IMR-90 (cell line): ENCODE measurements around the gene TARBP2. TPM values are rescaled to one million over a fixed set of nuclear protein-coding genes. Genes with fewer than 3 reads are reported as not detected.

Experiments
- ATAC-seq: fragments of 200-7000 bp; cut with Tn5 transposase; 2 replicates; pipeline ENCODE4 v1.9.1; 2020; ENCODE audit warnings: low read depth, mild to moderate bottlenecking, moderate library complexity
- BruUV-seq: library from RNA; stranded (reverse); fragments of 400-500 nt; replicated peaks from 2 replicates; lab custom pipeline; 2021; lab: Mats Ljungman, UMichigan
- CTCF ChIA-PET: fragments of 300-600 bp; formaldehyde crosslinking; extraction: SDS; loops from one replicate; lab custom pipeline; 2021; ENCODE audit warnings: antibody characterized with exemption; lab: Yijun Ruan, JAX
- POLR2A ChIA-PET: fragments of 300-600 bp; sonication (Branson Sonifier 250); formaldehyde crosslinking; loops from one replicate; lab custom pipeline; 2022; ENCODE audit warnings: antibody characterized with exemption; ENCODE audit not compliant: unreplicated experiment; lab: Charles Lee
- DNase-seq: peaks from one replicate; pipeline ENCODE4 v3.0.0; 2013
- H2AFZ ChIP-seq: replicated peaks from 2 replicates; pipeline ENCODE3; 2013; ENCODE audit warnings: low read length, mild to moderate bottlenecking; ENCODE audit not compliant: poor library complexity
- H2AK5ac ChIP-seq: 2 replicates; pipeline ENCODE4 v1.6.1; 2013; ENCODE audit warnings: low read depth, low read length, inconsistent platforms
- H2AK9ac ChIP-seq: replicated peaks from 2 replicates; pipeline ENCODE3; 2013; ENCODE audit warnings: mild to moderate bottlenecking, low read depth, low read length, moderate library complexity; ENCODE audit not compliant: poor library complexity
- H2BK120ac ChIP-seq: 2 replicates; pipeline ENCODE4 v1.6.1; 2013; ENCODE audit warnings: low read depth, low read length, inconsistent platforms
- H2BK15ac ChIP-seq: 3 replicates; pipeline ENCODE4 v1.6.1; 2013; ENCODE audit warnings: low read depth, low read length, inconsistent platforms
- H2BK20ac ChIP-seq: 2 replicates; pipeline ENCODE4 v1.6.1; 2013; ENCODE audit warnings: low read depth, mild to moderate bottlenecking, inconsistent platforms, low read length, moderate library complexity
- H2BK5ac ChIP-seq: 2 replicates; pipeline ENCODE4 v1.6.1; 2013; ENCODE audit warnings: mild to moderate bottlenecking, low read depth, low read length, inconsistent platforms; ENCODE audit not compliant: poor library complexity, severe bottlenecking
- H3K14ac ChIP-seq: replicated peaks from 2 replicates; pipeline ENCODE4 v1.6.1; 2013; ENCODE audit warnings: low read depth, low read length, inconsistent platforms
- H3K18ac ChIP-seq: 2 replicates; pipeline ENCODE4 v1.6.1; 2013; ENCODE audit warnings: low read depth, low read length, control low read depth
- H3K23ac ChIP-seq: 2 replicates; pipeline ENCODE4 v1.6.1; 2013; ENCODE audit warnings: low read depth, low read length, inconsistent platforms
- H3K27ac ChIP-seq: 2 replicates; pipeline ENCODE4 v1.5.1; 2013; ENCODE audit warnings: mild to moderate bottlenecking, control low read depth, low read length; ENCODE audit not compliant: insufficient read depth
- H3K27me3 ChIP-seq: 2 replicates; pipeline ENCODE4 v1.6.1; 2013; ENCODE audit warnings: low read length; ENCODE audit not compliant: control insufficient read depth, insufficient read depth
- H3K36me3 ChIP-seq: 2 replicates; pipeline ENCODE4 v1.6.1; 2013; ENCODE audit warnings: low read length, mixed read lengths; ENCODE audit not compliant: control insufficient read depth, insufficient read depth
- H3K4ac ChIP-seq: 2 replicates; pipeline ENCODE4 v1.6.1; 2013; ENCODE audit warnings: low read depth, low read length, inconsistent platforms
- H3K4me1 ChIP-seq: 2 replicates; pipeline ENCODE4 v1.6.1; 2013; ENCODE audit warnings: low read length, mixed read lengths; ENCODE audit not compliant: control insufficient read depth, insufficient read depth
- H3K4me2 ChIP-seq: 2 replicates; pipeline ENCODE4 v1.6.1; 2013; ENCODE audit warnings: low read depth, mild to moderate bottlenecking, control low read depth, low read length, moderate library complexity
- H3K4me3 ChIP-seq: 2 replicates; pipeline ENCODE4 v1.5.1; 2013; ENCODE audit warnings: low read depth, mild to moderate bottlenecking, control low read depth, low read length, moderate library complexity; ENCODE audit not compliant: insufficient read depth
- H3K56ac ChIP-seq: 2 replicates; pipeline ENCODE4 v1.6.1; 2013; ENCODE audit warnings: low read length, inconsistent platforms; ENCODE audit not compliant: insufficient read depth; ENCODE audit errors: extremely low read depth
- H3K79me1 ChIP-seq, 2 experiments: 2 replicates each; pipeline ENCODE4 v1.6.1; 2013; ENCODE audit warnings: low read length in 2 of 2, inconsistent platforms in 1 of 2, low read depth in 1 of 2
- H3K9ac ChIP-seq: 2 replicates; pipeline ENCODE4 v1.6.1; 2013; ENCODE audit warnings: low read depth, low read length, control low read depth
- H3K9me1 ChIP-seq: 2 replicates; pipeline ENCODE4 v1.6.1; 2013; ENCODE audit warnings: low read length, inconsistent platforms; ENCODE audit not compliant: insufficient read depth
- H3K9me3 ChIP-seq: 2 replicates; pipeline ENCODE4 v1.6.1; 2013; ENCODE audit warnings: low read length; ENCODE audit not compliant: control insufficient read depth, insufficient read depth
- H4K20me1 ChIP-seq: 2 replicates; pipeline ENCODE4 v1.6.1; 2013; ENCODE audit warnings: low read length, inconsistent platforms; ENCODE audit not compliant: insufficient read depth
- H4K5ac ChIP-seq: 2 replicates; pipeline ENCODE4 v1.6.1; 2013; ENCODE audit warnings: mild to moderate bottlenecking, low read depth, low read length, control low read depth
- H4K8ac ChIP-seq, 2 experiments: 2 replicates each; pipeline ENCODE4 v1.6.1; 2013; ENCODE audit warnings: low read depth in 2 of 2, low read length in 2 of 2, control low read depth in 1 of 2, inconsistent platforms in 1 of 2
- H4K91ac ChIP-seq: 2 replicates; pipeline ENCODE4 v1.6.1; 2013; ENCODE audit warnings: low read depth, low read length, inconsistent platforms; ENCODE audit not compliant: insufficient read depth
- MXI1 ChIP-seq: IDR thresholded peaks from 2 replicates; pipeline ENCODE4 v1.6.1; 2012; ENCODE audit warnings: low read depth, mild to moderate bottlenecking, low read length, moderate library complexity, borderline replicate concordance
- POLR2A ChIP-seq: IDR thresholded peaks from 2 replicates; pipeline ENCODE4 v1.6.1; 2012; ENCODE audit warnings: mild to moderate bottlenecking, low read depth, low read length
- RAD21 ChIP-seq: IDR thresholded peaks from 2 replicates; pipeline ENCODE4 v1.6.1; 2012; ENCODE audit warnings: low read length, improper control_type of control experiment
- WGBS, 2 experiments: methylation state at CpG; one replicate each; pipeline versions ENCODE4 v1.1.5 to v1.1.7; 2013; ENCODE audit warnings: missing lambda C conversion rate in 2 of 2; ENCODE audit not compliant: insufficient read length in 1 of 2; ENCODE audit errors: extremely low coverage in 2 of 2; 5-methylcytosine and 5-hydroxymethylcytosine counted together
- dilution Hi-C: fragments of 300-500 bp; cut with HindIII; formaldehyde crosslinking; loops from one replicate; pipeline ENCODE4 v1.14.3; 2018; ENCODE audit warnings: low sequenced_read_pairs; ENCODE audit not compliant: unreplicated experiment
- in situ Hi-C: fragments of 300-500 bp; cut with MboI; formaldehyde crosslinking; loops from 3 replicates; pipeline ENCODE4 v1.14.3; 2019; ENCODE audit warnings: low sequenced_read_pairs, inconsistent platforms, mixed read lengths
- intact Hi-C: fragments of 100-400 bp; cut with micrococcal nuclease; formaldehyde crosslinking; loops from 2 replicates; pipeline ENCODE4 v1.10.0; 2022
- polyA plus RNA-seq, 3 experiments: library from polyadenylated mRNA; depleted of rRNA; stranded (reverse); fragments of >200 nt; gene quantifications; 2 replicates each; pipeline ENCODE4 v1.2.3, GENCODE V29; 2012; ENCODE audit warnings: low replicate concordance in 1 of 3
- total RNA-seq: library from RNA; depleted of rRNA; stranded (reverse); fragments of >200 nt; gene quantifications from 2 replicates; pipeline ENCODE4 v1.2.3, GENCODE V29; 2012

Gene TARBP2
- total and polyA plus RNA-seq, 2 of the 4 experiments (the other 2 are of a cell fraction) = 27.4 to 46.1 TPM

DNA sequence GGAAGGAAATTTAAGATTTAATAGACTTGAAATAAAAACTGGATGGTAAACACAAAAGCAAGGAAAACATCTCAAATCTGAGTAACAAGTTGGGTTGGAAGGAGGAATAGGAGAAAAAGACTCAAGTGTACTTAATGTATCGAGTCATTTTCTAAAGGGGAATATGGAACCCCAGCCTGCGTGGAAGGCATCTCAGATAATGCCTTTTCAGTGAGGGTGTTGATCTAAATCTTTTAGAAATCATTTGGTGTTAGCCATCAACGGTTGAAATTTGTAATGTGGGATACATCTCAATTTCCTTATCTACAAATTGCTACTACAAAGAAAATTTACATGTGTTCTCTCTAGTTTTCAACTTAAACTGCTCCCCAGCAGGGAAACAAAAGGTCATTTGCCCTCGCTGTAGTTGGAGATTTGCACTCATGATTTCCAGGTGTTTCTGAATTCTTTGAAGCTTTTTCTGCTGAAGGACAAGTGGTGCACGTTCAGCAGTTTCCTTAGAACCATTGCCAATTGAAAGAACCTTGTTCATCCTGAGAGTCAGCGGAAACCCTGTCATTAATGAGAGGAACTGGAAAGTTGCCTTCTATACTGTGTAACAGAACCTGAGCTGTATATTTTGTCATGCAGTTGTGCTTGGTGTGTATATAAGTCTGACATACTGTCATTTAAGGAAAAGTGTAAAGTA lies 47.0 kb upstream of the TARBP2 start:
- Histone ChIP-seq H2BK5ac (no peak overlapping the region), H4K5ac (no peak overlapping the region), H3K4me2 (peak overlapping the region; percentile 98), H2BK120ac (no peak overlapping the region), H3K9me1 (no peaks in the 10 kb centered on the region), H3K9ac (no peak overlapping the region), H2BK20ac (no peak overlapping the region), H3K27ac (no peak overlapping the region), H3K4me1 (peaks cover 6% of the 10 kb centered on the region), H2BK15ac (no peak overlapping the region), H3K9me3 (no peaks in the 10 kb centered on the region), H4K8ac (no peak overlapping the region), H3K36me3 (peaks cover 36% of the 10 kb centered on the region), H2AK5ac (no peak overlapping the region), H3K4me3 (peak overlapping the region; percentile 6; the same call in 1 of the 2 replicates), H3K18ac (no peak overlapping the region), H3K27me3 (no peaks in the 10 kb centered on the region), H3K14ac (peak overlapping the region; percentile 25; the same call in 1 of the 2 replicates), H3K56ac (no peak overlapping the region), H2AK9ac (no peak overlapping the region), H3K4ac (no peak overlapping the region), H4K91ac (no peak overlapping the region), H2AFZ (no peak overlapping the region), H4K20me1 (peaks cover 69% of the 10 kb centered on the region), H3K79me1 (peaks cover 27 to 41% of the 10 kb centered on the region in 2 experiments), H3K23ac (peak overlapping the region; percentile 56)
- TF ChIP-seq RAD21 (no peak), POLR2A (no peak), MXI1 (no peak)
- ChIA-PET POLR2A (interaction anchor here (0.6 kb wide), 1 partner anchor 19 kb away, joined by 11 read pairs; no protein-coding TSS in a partner anchor), CTCF (no interaction called here)
- dilution Hi-C loops = no loop called here
- BruUV-seq = no TSS peak
- ATAC-seq (no peak), DNase-seq (no peak)
- in situ Hi-C loops = no loop called here
- intact Hi-C loops = loop anchor here (5.0 kb wide), 1 partner anchor 48 kb away; the partner anchor contains the start of gene TARBP2
- WGBS, 2 experiments = 100% methylated on average over 1 of the region's 6 CpGs; no CpG with 5 or more reads in 1 of the 2 experiments
